HG02938 (cell line): ENCODE results near the gene YKT6.

Experiments
- ATAC-seq: cut with Tn5 transposase; IDR thresholded peaks from one replicate; pipeline ENCODE4 v1.9.1; 2021; ENCODE audit warnings: mild to moderate bottlenecking, moderate library complexity; ENCODE audit not compliant: unreplicated experiment

The YKT6 gene

GRCh38 chr7:44217852-44218402 lies 17.1 kb downstream of the YKT6 start:
- no peak for ATAC-seq

GRCh38 chr7:44218418-44219201 lies 17.8 kb downstream of the YKT6 start:
- ATAC-seq: no peak

- no peak for ATAC-seq
Observed at GRCh38 chr7:44219371-44220045, 18.7 kb downstream of the YKT6 start.

- no peak for ATAC-seq
Observed at GRCh38 chr7:44220046-44220357, 19.2 kb downstream of the YKT6 start.

- ATAC-seq: no peak
Observed at GRCh38 chr7:44220358-44221112, 19.8 kb downstream of the YKT6 start.

- no peak for ATAC-seq
Observed at GRCh38 chr7:44221231-44221791, 20.5 kb downstream of the YKT6 start.

- no peak for ATAC-seq
Observed at GRCh38 chr7:44222074-44222473, 21.3 kb downstream of the YKT6 start.

- no peak for ATAC-seq
Observed at GRCh38 chr7:44222776-44223261, 22.0 kb downstream of the YKT6 start.

GRCh38 chr7:44223362-44224079 lies 22.7 kb downstream of the YKT6 start:
- ATAC-seq: no peak

GRCh38 chr7:44224080-44224973 lies 23.5 kb downstream of the YKT6 start:
- no peak for ATAC-seq

- no peak for ATAC-seq
Observed at GRCh38 chr7:44224974-44225565, 24.3 kb downstream of the YKT6 start.

GRCh38 chr7:44225566-44226395 lies 25.0 kb downstream of the YKT6 start:
- ATAC-seq: no peak

GRCh38 chr7:44226396-44226753 lies 25.6 kb downstream of the YKT6 start:
- ATAC-seq: no peak

- ATAC-seq: no peak
Observed at GRCh38 chr7:44227911-44228310, 27.1 kb downstream of the YKT6 start.

GRCh38 chr7:44228571-44229350 lies 28.0 kb downstream of the YKT6 start:
- ATAC-seq: no peak

GRCh38 chr7:44229546-44230105 lies 28.8 kb downstream of the YKT6 start:
- ATAC-seq: no peak

GRCh38 chr7:44230286-44230685 lies 29.5 kb downstream of the YKT6 start:
- no peak for ATAC-seq
